Cardiac muscle cell (in vitro differentiated cells and primary cell): ENCODE results near the gene CDC42EP2. TPM values are rescaled to one million over a fixed set of nuclear protein-coding genes. Genes with fewer than 3 reads are reported as not detected.

ENCODE experiments used
- DNase-seq, 2 donors: peaks; one replicate each; pipeline versions ENCODE4 v3.0.0 to v3.0.0-alpha.2; 2010 to 2017; ENCODE audit warnings: low read depth in 1 of 2, low spot score in 1 of 2
- H3K27ac ChIP-seq: fragments of 200-600 bp; sonication (generic); 2 replicates; pipeline ENCODE4 v1.5.1; 2016
- H3K27me3 ChIP-seq: fragments of 200-600 bp; sonication (generic); 2 replicates; pipeline ENCODE4 v1.6.0; 2016; ENCODE audit warnings: control low read depth
- H3K36me3 ChIP-seq: fragments of 200-600 bp; sonication (generic); 2 replicates; pipeline ENCODE4 v1.5.1; 2016; ENCODE audit warnings: control low read depth
- H3K4me1 ChIP-seq: fragments of 200-600 bp; sonication (generic); 2 replicates; pipeline ENCODE4 v1.8.1; 2017; ENCODE audit warnings: low read depth, mild to moderate bottlenecking, mixed run types
- H3K4me3 ChIP-seq: fragments of 200-600 bp; sonication (generic); 2 replicates; pipeline ENCODE4 v1.5.1; 2016; ENCODE audit warnings: mild to moderate bottlenecking
- H3K9me3 ChIP-seq: fragments of 200-600 bp; sonication (generic); 2 replicates; pipeline ENCODE4 v1.5.1; 2017; ENCODE audit warnings: low read depth, mild to moderate bottlenecking, control low read depth
- CTCF ChIP-seq: IDR thresholded peaks from 2 replicates; pipeline ENCODE4 v1.5.1; 2012; ENCODE audit warnings: low read depth, mild to moderate bottlenecking, low read length
- polyA plus RNA-seq: library from polyadenylated mRNA; unstranded; fragments of >200 nt; fragmentation: Nextera tagmentation; extraction: Ambion mirVana; gene quantifications from 2 replicates; pipeline ENCODE4 v1.2.1, GENCODE V29; 2016
- total RNA-seq: library from RNA; depleted of rRNA; stranded (reverse); fragments of >200 nt; gene quantifications from 2 replicates; pipeline ENCODE4 v1.2.3, GENCODE V29; 2016

CDC42EP2 gene
- total and polyA plus RNA-seq, 2 experiments from 2014 or later: 0.26 to 1.1 TPM

GRCh38 chr11:65363770-65364169 lies 49.1 kb downstream of the CDC42EP2 start:
- TF ChIP-seq CTCF: no peak
- DNase-seq: peak in 1 of 2 donors; percentile 52
- Histone ChIP-seq H3K36me3 (no peaks in the 10 kb centered on the region), H3K4me3 (no peak overlapping the region), H3K27ac (no peak overlapping the region), H3K27me3 (no peaks in the 10 kb centered on the region), H3K4me1 (peaks cover 8% of the 10 kb centered on the region), H3K9me3 (no peaks in the 10 kb centered on the region)

GRCh38 chr11:65366340-65366773 lies 51.7 kb downstream of the CDC42EP2 start:
- TF ChIP-seq CTCF: peak; percentile 72
- Histone ChIP-seq H3K4me3 (no peak overlapping the region), H3K27ac (peak overlapping the region; percentile 65), H3K36me3 (no peaks in the 10 kb centered on the region), H3K4me1 (peaks cover 13% of the 10 kb centered on the region), H3K27me3 (no peaks in the 10 kb centered on the region), H3K9me3 (no peaks in the 10 kb centered on the region)
- DNase-seq: peak; percentile 83 to 91

GRCh38 chr11:65370659-65371049 lies 56.0 kb downstream of the CDC42EP2 start:
- peak overlapping the region; percentile 97 for H3K27ac ChIP-seq

More at GRCh38 chr11:65370659-65371049, 56.0 kb downstream of the CDC42EP2 start:
- H3K4me1 ChIP-seq: peaks cover 13% of the 10 kb centered on the region
- no peak for DNase-seq
- no peaks in the 10 kb centered on the region for H3K36me3 ChIP-seq
- H3K4me3 ChIP-seq: no peak overlapping the region
- no peaks in the 10 kb centered on the region for H3K9me3 ChIP-seq
- no peaks in the 10 kb centered on the region for H3K27me3 ChIP-seq
- TF ChIP-seq CTCF: no peak

Other genes with a start within 250 kb of the CDC42EP2 start
- 14.6 and 18.1 TPM in 2 replicates for gene CDCA5, start 230.8 kb upstream of the CDC42EP2 start, total RNA-seq
- 14.2 and 21.7 TPM in 2 replicates for gene CDCA5, start 230.8 kb upstream of the CDC42EP2 start, polyA plus RNA-seq
- gene ZFPL1, start 230.6 kb upstream of the CDC42EP2 start, total RNA-seq: 56.3 and 68.0 TPM in 2 replicates
- 57.4 and 72.2 TPM in 2 replicates for gene ZFPL1, start 230.6 kb upstream of the CDC42EP2 start, polyA plus RNA-seq
- 620 and 755 TPM in 2 replicates for gene VPS51, start 218.7 kb upstream of the CDC42EP2 start, total RNA-seq
- 77.9 and 103 TPM in 2 replicates for gene VPS51, start 218.7 kb upstream of the CDC42EP2 start, polyA plus RNA-seq
- gene TM7SF2, start 203.0 kb upstream of the CDC42EP2 start, total RNA-seq: 186 and 295 TPM in 2 replicates
- 197 and 277 TPM in 2 replicates for gene TM7SF2, start 203.0 kb upstream of the CDC42EP2 start, polyA plus RNA-seq
- 22.6 and 31.8 TPM in 2 replicates for gene ZNHIT2, start 197.2 kb upstream of the CDC42EP2 start, total RNA-seq
- 19.5 and 32.8 TPM in 2 replicates for gene ZNHIT2, start 197.2 kb upstream of the CDC42EP2 start, polyA plus RNA-seq
- gene FAU, start 192.7 kb upstream of the CDC42EP2 start, total RNA-seq: 882 and 1,183 TPM in 2 replicates
- 398 and 546 TPM in 2 replicates for gene FAU, start 192.7 kb upstream of the CDC42EP2 start, polyA plus RNA-seq
- 99.3 and 122 TPM in 2 replicates for gene MRPL49, start 192.5 kb upstream of the CDC42EP2 start, total RNA-seq
- 78.2 and 90.4 TPM in 2 replicates for gene MRPL49, start 192.5 kb upstream of the CDC42EP2 start, polyA plus RNA-seq
- 15.9 and 16.8 TPM in 2 replicates for gene SYVN1, start 180.3 kb upstream of the CDC42EP2 start, total RNA-seq
- 13.9 and 16.2 TPM in 2 replicates for gene SYVN1, start 180.3 kb upstream of the CDC42EP2 start, polyA plus RNA-seq
- 0.24 TPM in 1 of 2 replicates, not detected in the other for gene SPDYC, start 144.6 kb upstream of the CDC42EP2 start, total RNA-seq
- gene SPDYC, start 144.6 kb upstream of the CDC42EP2 start, polyA plus RNA-seq: not detected in 2 replicates
- 131 and 185 TPM in 2 replicates for gene CAPN1, start 132.9 kb upstream of the CDC42EP2 start, total RNA-seq
- 118 and 156 TPM in 2 replicates for gene CAPN1, start 132.9 kb upstream of the CDC42EP2 start, polyA plus RNA-seq
- gene POLA2, start 52.9 kb upstream of the CDC42EP2 start, total RNA-seq: 20.3 and 21.2 TPM in 2 replicates
- gene POLA2, start 52.9 kb upstream of the CDC42EP2 start, polyA plus RNA-seq: 20.3 and 31.7 TPM in 2 replicates
- gene DPF2, start 19.0 kb downstream of the CDC42EP2 start, total RNA-seq: 57.3 and 86.1 TPM in 2 replicates
- gene DPF2, start 19.0 kb downstream of the CDC42EP2 start, polyA plus RNA-seq: 83.9 and 130 TPM in 2 replicates
- 1.7 and 2.9 TPM in 2 replicates for gene TIGD3, start 39.9 kb downstream of the CDC42EP2 start, total RNA-seq
- gene TIGD3, start 39.9 kb downstream of the CDC42EP2 start, polyA plus RNA-seq: 0.88 and 1.2 TPM in 2 replicates
- 3.0 and 4.8 TPM in 2 replicates for gene SLC25A45, start 67.8 kb downstream of the CDC42EP2 start, total RNA-seq
- gene SLC25A45, start 67.8 kb downstream of the CDC42EP2 start, polyA plus RNA-seq: 4.5 and 10.5 TPM in 2 replicates
- 36.3 and 64.6 TPM in 2 replicates for gene FRMD8, start 71.8 kb downstream of the CDC42EP2 start, total RNA-seq
- 26.8 and 32.6 TPM in 2 replicates for gene FRMD8, start 71.8 kb downstream of the CDC42EP2 start, polyA plus RNA-seq
- gene NEAT1, start 107.9 kb downstream of the CDC42EP2 start, total RNA-seq: 3.4 and 11.3 TPM in 2 replicates
- gene NEAT1, start 107.9 kb downstream of the CDC42EP2 start, polyA plus RNA-seq: 4.2 and 5.6 TPM in 2 replicates
- 3,311 and 7,439 TPM in 2 replicates for gene MALAT1, start 184.2 kb downstream of the CDC42EP2 start, total RNA-seq
- gene MALAT1, start 184.2 kb downstream of the CDC42EP2 start, polyA plus RNA-seq: 16,838 and 18,899 TPM in 2 replicates
- gene SCYL1, start 210.2 kb downstream of the CDC42EP2 start, total RNA-seq: 157 and 168 TPM in 2 replicates
- 139 and 146 TPM in 2 replicates for gene SCYL1, start 210.2 kb downstream of the CDC42EP2 start, polyA plus RNA-seq
- 61.8 and 98.3 TPM in 2 replicates for gene LTBP3, start 243.5 kb downstream of the CDC42EP2 start, total RNA-seq
- 53.7 and 60.9 TPM in 2 replicates for gene LTBP3, start 243.5 kb downstream of the CDC42EP2 start, polyA plus RNA-seq